ENCODE measurements around the gene NRGN. TPM values are rescaled to one million over a fixed set of nuclear protein-coding genes. Genes with fewer than 3 reads are reported as not detected.

NRGN gene
- total and polyA plus RNA-seq, 10 of the 15 experiments (the other 5 are each of a cell fraction or from before 2014, with no cell fraction given) = 0.36 to 3.2 (median 1.1) TPM; not detected in 2

DNA sequence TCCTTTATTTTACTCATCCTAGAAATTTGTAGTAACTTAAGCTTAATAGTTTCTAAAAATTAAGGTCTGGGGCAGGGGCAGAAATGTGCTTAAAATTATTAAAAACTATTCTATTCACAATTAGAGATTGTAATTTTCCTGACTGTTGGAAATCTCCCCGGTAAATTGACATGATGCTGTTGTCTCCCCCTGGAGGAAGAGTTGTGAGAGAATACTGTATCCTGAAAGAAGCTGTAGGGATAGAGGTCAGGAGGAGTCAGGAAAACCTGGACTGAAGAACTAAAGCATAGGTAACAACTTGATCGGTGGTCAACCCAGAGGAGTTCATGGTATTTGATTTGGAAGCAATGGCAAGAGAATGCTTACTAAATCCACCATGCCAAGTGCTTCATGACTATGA is 38.5 kb downstream of the NRGN start:
- ChIA-PET SMC1A (ENCODE audit: uncharacterized antibody, unreplicated experiment) (interaction anchor here (1.0 to 1.8 kb wide), 5 partner anchors 9 to 109 kb away, joined by 3 to 6 read pairs (median 4); no protein-coding TSS in a partner anchor), POLR2A (interaction anchor here (0.7 to 1.6 kb wide), 2 partner anchors 20 to 27 kb away, joined by 3 read pairs; no protein-coding TSS in a partner anchor), CTCF (interaction anchor here (1.0 to 2.7 kb wide), 8 partner anchors 9 to 134 kb away, joined by 4 to 23 read pairs (median 4); no protein-coding TSS in a partner anchor), RAD21 (ENCODE audit: unreplicated experiment) (interaction anchor here (1.2 kb wide), 1 partner anchor 35 kb away, joined by 3 read pairs; no protein-coding TSS in a partner anchor)
- in situ Hi-C loops (cut with MboI) (no loop called here), intact Hi-C loops (cut with micrococcal nuclease; ENCODE audit: unreplicated experiment) (no loop called here)
- Histone ChIP-seq H2AFZ (ENCODE audit: control insufficient read depth, low read depth, low read length) (no peak overlapping the region), H3K79me2 (ENCODE audit: control insufficient read depth, insufficient read depth, low read length) (no peaks in the 10 kb centered on the region; the same call in 1 of the 2 replicates), H3K4me1 (ENCODE audit: control insufficient read depth, insufficient read depth, low read length) (no peaks in the 10 kb centered on the region), H3K4me3 (no peak overlapping the region), H3K27ac (ENCODE audit: control insufficient read depth, insufficient read depth) (no peak overlapping the region), H3K9ac (ENCODE audit: control insufficient read depth, insufficient read depth, low read length) (no peak overlapping the region), H3K27me3 (replicated peaks in 1 of 2; ENCODE audit: control insufficient read depth in 2 of 2, insufficient read depth in 2 of 2, low read length in 1 of 2) (no peaks in the 10 kb centered on the region), H3K4me2 (ENCODE audit: control insufficient read depth, insufficient read depth) (no peak overlapping the region), H3K36me3 (ENCODE audit: control insufficient read depth in 2 of 2, insufficient read depth in 2 of 2, low read length in 1 of 2) (no peaks in the 10 kb centered on the region; a peak in 1 of 4 replicates), H3K9me3 (replicated peaks; ENCODE audit: control insufficient read depth, insufficient read depth, low read length) (no peaks in the 10 kb centered on the region), H4K20me1 (ENCODE audit: control insufficient read depth, insufficient read depth) (no peaks in the 10 kb centered on the region)
- WGBS (ENCODE audit: insufficient coverage, insufficient replicate concordance, low lambda C conversion rate, missing lambda C conversion rate) = 98% methylated on average over 2 of the region's 2 CpGs
- FAIRE-seq = no peak
- no peak for DNase-seq (ENCODE audit: low read depth, low spot score)
- no peak for ATAC-seq
- no TSS peak for BruUV-seq (replicated peaks)
- TF ChIP-seq HDAC2 (IDR thresholded peaks at IDR 0.05) = no peak
- no peak for TF ChIP-seq SMARCA5 (IDR thresholded peaks at IDR 0.05)
- TF ChIP-seq HDGF (IDR thresholded peaks at IDR 0.05) = no peak
- no peak for TF ChIP-seq ATF2 (IDR thresholded peaks at IDR 0.05; ENCODE audit: low read length)
- TF ChIP-seq, protein P1, sequence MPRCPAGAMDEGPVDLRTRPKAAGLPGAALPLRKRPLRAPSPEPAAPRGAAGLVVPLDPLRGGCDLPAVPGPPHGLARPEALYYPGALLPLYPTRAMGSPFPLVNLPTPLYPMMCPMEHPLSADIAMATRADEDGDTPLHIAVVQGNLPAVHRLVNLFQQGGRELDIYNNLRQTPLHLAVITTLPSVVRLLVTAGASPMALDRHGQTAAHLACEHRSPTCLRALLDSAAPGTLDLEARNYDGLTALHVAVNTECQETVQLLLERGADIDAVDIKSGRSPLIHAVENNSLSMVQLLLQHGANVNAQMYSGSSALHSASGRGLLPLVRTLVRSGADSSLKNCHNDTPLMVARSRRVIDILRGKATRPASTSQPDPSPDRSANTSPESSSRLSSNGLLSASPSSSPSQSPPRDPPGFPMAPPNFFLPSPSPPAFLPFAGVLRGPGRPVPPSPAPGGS (IDR thresholded peaks at IDR 0.05; ENCODE audit: borderline replicate concordance, insufficient read depth, low read depth, low read length, poor library complexity, severe bottlenecking) = no peak
- no peak for TF ChIP-seq PRDM15 (CRISPR knock-in tag; IDR thresholded peaks at IDR 0.05)
- TF ChIP-seq ETV6 (conservative IDR thresholded peaks at IDR 0.05 in 1 of 2, IDR thresholded peaks at IDR 0.05 in 1 of 2; ENCODE audit: borderline replicate concordance in 1 of 2, low read depth in 1 of 2) = no peak
- TF ChIP-seq NR2C2 (IDR thresholded peaks at IDR 0.05; ENCODE audit: borderline replicate concordance, control insufficient read depth, insufficient read length, low read depth) = no peak
- TF ChIP-seq ATF7 (IDR thresholded peaks at IDR 0.05; ENCODE audit: low read depth) = no peak
- no peak for TF ChIP-seq BRCA1 (IDR thresholded peaks at IDR 0.05; ENCODE audit: low read depth, low read length)
- TF ChIP-seq PML (IDR thresholded peaks at IDR 0.05; ENCODE audit: low read length) = no peak
- no peak for TF ChIP-seq TBL1XR1 (IDR thresholded peaks at IDR 0.05; ENCODE audit: low read depth, low read length)
- no peak for TF ChIP-seq RAD51 (IDR thresholded peaks at IDR 0.05)
- no peak for TF ChIP-seq MLLT1 (IDR thresholded peaks at IDR 0.05)
- TF ChIP-seq FOXM1 (IDR thresholded peaks at IDR 0.05; ENCODE audit: low read depth, low read length) = no peak

All from GM12878 (cell line).